HL-60 (cell line): ENCODE measurements around the gene CBX6.

Source experiments
- GABPA ChIP-seq: IDR thresholded peaks from 2 replicates; pipeline ENCODE4 v1.6.1; 2012; ENCODE audit warnings: low read depth
- POLR2AphosphoS5 ChIP-seq: IDR thresholded peaks from 2 replicates; pipeline ENCODE4 v1.6.1; 2012; ENCODE audit warnings: low read depth
- SPI1 ChIP-seq: IDR thresholded peaks from 2 replicates; pipeline ENCODE4 v1.6.1; 2012; ENCODE audit warnings: low read depth, mild to moderate bottlenecking, borderline replicate concordance
- TF ChIP-seq, protein P1 (sequence below): IDR thresholded peaks from one replicate; pipeline ENCODE4 v1.5.1; 2011; ENCODE audit warnings: low read length, control low read depth, inconsistent platforms; ENCODE audit not compliant: insufficient read depth
- TF ChIP-seq, protein P2 (sequence below): IDR thresholded peaks from 2 replicates; pipeline ENCODE4 v1.6.1; 2012; ENCODE audit warnings: low read depth; ENCODE audit not compliant: insufficient replicate concordance

DNA sequence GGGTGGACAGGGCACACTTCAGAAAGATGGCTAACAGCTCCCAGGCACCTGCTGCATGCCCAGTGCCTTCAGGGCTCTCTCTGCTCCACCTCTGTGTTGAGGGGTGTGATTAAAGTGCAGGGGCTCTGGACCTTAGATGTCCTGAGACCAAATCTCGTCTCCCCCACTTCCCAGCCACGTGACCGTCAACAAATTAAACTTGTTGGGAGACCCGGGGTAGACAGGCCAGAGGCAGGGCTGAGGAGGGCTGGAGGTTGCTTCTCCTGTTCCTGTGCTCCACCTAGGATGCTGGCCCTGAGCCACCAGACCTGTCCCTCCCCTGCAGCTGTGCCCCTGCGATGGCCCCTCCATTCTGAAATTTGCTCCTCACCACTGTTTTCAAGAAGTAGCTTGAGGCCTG is 45.2 kb downstream of the CBX6 start:
- TF ChIP-seq, protein P1, sequence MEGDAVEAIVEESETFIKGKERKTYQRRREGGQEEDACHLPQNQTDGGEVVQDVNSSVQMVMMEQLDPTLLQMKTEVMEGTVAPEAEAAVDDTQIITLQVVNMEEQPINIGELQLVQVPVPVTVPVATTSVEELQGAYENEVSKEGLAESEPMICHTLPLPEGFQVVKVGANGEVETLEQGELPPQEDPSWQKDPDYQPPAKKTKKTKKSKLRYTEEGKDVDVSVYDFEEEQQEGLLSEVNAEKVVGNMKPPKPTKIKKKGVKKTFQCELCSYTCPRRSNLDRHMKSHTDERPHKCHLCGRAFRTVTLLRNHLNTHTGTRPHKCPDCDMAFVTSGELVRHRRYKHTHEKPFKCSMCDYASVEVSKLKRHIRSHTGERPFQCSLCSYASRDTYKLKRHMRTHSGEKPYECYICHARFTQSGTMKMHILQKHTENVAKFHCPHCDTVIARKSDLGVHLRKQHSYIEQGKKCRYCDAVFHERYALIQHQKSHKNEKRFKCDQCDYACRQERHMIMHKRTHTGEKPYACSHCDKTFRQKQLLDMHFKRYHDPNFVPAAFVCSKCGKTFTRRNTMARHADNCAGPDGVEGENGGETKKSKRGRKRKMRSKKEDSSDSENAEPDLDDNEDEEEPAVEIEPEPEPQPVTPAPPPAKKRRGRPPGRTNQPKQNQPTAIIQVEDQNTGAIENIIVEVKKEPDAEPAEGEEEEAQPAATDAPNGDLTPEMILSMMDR, result no peak
- TF ChIP-seq, protein P2, sequence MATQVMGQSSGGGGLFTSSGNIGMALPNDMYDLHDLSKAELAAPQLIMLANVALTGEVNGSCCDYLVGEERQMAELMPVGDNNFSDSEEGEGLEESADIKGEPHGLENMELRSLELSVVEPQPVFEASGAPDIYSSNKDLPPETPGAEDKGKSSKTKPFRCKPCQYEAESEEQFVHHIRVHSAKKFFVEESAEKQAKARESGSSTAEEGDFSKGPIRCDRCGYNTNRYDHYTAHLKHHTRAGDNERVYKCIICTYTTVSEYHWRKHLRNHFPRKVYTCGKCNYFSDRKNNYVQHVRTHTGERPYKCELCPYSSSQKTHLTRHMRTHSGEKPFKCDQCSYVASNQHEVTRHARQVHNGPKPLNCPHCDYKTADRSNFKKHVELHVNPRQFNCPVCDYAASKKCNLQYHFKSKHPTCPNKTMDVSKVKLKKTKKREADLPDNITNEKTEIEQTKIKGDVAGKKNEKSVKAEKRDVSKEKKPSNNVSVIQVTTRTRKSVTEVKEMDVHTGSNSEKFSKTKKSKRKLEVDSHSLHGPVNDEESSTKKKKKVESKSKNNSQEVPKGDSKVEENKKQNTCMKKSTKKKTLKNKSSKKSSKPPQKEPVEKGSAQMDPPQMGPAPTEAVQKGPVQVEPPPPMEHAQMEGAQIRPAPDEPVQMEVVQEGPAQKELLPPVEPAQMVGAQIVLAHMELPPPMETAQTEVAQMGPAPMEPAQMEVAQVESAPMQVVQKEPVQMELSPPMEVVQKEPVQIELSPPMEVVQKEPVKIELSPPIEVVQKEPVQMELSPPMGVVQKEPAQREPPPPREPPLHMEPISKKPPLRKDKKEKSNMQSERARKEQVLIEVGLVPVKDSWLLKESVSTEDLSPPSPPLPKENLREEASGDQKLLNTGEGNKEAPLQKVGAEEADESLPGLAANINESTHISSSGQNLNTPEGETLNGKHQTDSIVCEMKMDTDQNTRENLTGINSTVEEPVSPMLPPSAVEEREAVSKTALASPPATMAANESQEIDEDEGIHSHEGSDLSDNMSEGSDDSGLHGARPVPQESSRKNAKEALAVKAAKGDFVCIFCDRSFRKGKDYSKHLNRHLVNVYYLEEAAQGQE, result no peak
- no peak for TF ChIP-seq POLR2AphosphoS5
- no peak for TF ChIP-seq GABPA
- TF ChIP-seq SPI1, result no peak
